LHCN-M2 (cell line): ENCODE data around the gene ACTL7A. TPM values are rescaled to one million over a fixed set of nuclear protein-coding genes. Genes with fewer than 3 reads are reported as not detected.
"Not testable (repeated sequence)": the region's sequence is repeated elsewhere in the genome, so short reads cannot be mapped to it uniquely, and the experiment has no call there.

Experiments used
- DNase-seq: peaks from one replicate; pipeline ENCODE4 v3.0.0-alpha.2; 2012; ENCODE audit warnings: low read depth
- polyA plus RNA-seq: library from polyadenylated mRNA; unstranded; fragments of >200 nt; gene quantifications from one replicate; pipeline ENCODE4 v1.2.1, GENCODE V29; 2012; ENCODE audit warnings: missing spikeins
- total RNA-seq: library from RNA; depleted of rRNA; stranded (reverse); fragments of >200 nt; gene quantifications from 2 replicates; pipeline ENCODE4 v1.2.3, GENCODE V29; 2014; rRNA removed

The ACTL7A gene, protein sequence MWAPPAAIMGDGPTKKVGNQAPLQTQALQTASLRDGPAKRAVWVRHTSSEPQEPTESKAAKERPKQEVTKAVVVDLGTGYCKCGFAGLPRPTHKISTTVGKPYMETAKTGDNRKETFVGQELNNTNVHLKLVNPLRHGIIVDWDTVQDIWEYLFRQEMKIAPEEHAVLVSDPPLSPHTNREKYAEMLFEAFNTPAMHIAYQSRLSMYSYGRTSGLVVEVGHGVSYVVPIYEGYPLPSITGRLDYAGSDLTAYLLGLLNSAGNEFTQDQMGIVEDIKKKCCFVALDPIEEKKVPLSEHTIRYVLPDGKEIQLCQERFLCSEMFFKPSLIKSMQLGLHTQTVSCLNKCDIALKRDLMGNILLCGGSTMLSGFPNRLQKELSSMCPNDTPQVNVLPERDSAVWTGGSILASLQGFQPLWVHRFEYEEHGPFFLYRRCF
- total RNA-seq: not detected in 2 replicates
- not detected for polyA plus RNA-seq

DNA sequence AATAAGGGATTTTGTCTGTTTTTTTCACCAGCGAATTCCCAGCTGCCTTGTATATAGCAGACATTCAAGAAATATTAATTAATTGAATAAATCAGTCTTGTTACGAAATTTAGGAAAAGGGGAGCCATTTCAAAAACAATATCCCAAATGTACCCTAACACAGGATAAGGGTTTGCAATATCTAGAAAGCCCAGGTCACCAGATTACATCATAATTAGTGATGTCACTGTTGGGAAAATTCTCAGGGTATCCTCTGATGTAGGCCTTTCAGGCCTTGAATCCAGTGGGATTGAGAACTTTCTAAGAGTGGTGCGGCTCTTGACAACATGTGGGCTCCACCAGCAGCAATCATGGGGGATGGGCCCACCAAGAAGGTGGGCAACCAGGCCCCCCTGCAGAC is at the start of gene ACTL7A:
TSS of gene ACTL7A (plus strand) at position 270 of the 400 bp plus-strand sequence. CDS start at position 327, 57 bp downstream.
- DNase-seq: no peak

DNA sequence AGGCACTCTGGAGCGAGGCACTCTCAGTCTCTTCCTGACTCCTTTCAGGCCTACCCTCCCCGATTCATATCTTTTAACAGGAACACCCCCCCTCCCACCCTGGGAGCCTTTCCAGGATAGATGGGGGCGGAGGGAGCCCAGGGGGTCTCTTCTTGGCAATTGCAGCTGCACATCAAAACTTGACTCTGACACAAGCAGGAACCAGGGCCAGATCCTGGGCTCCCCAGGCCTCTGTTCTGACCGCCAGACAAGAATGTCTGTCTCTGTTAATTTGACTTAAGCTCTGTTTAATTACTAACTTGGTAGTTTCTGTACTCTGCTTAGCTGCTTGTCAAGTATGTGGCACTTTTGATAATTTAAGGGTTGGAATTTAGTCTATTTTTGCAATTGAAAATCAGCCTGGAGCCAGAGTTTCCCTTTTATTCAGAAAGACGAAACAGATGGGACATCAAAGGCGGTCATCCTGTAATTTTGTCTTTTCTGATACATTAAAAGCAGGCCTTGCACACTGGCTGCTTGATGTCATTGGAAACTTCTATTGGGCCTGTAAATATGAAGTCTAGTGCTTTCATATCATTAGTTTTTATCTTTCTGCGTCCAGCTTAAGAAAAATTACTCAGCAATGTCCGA is 49.6 kb upstream of the ACTL7A start:
- DNase-seq: no peak

DNA sequence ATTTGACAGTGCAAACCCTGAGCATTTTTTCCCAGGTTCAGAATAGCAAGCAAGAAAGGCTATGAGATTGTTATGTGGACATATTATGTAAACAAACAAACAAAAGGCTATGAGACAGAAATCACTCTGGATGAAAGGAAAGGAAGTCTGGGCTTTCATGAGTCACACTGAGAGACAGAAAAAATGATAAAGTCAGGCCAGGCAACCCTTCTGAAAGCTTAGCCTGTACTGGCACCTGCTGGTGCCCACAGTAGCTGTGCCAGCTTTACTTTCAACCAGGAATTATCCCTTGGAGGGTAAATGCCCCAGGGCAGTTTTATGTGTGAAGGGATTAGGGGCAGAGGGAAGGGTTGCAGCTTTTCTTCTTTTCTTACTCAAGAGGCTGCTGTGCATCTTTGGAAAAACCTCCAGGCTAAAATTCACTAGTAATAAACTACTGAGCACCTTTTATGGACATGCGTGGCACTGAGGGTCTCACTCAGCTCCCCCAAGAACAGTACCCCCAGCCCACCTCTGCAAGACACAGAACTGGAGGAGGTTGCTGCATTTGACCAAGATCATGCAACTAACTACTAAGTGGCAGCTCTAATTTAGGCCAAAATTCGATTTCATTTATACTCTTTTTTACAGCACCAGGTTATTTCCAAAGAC is 48.0 kb upstream of the ACTL7A start:
- peak; percentile 70 for DNase-seq

DNA sequence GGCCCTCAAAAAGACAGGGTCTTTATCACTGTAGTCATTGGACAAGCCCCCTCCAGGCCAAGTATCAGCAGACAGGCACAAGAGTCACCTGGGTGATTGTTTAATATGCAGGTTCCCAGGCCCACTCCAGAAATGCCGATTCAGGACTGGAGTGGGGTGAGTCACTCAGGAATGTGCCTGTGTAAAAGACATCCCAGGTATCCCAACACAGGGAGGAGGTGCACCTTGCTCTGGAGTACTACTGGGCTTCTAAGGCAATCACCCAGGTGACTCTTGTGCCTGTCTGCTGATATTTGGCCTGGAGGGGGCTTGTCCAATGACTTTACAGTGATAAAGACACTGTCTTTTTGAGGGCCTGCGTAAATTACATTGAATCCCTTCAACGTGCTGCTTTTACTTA is 46.9 kb upstream of the ACTL7A start:
- DNase-seq: no peak

DNA sequence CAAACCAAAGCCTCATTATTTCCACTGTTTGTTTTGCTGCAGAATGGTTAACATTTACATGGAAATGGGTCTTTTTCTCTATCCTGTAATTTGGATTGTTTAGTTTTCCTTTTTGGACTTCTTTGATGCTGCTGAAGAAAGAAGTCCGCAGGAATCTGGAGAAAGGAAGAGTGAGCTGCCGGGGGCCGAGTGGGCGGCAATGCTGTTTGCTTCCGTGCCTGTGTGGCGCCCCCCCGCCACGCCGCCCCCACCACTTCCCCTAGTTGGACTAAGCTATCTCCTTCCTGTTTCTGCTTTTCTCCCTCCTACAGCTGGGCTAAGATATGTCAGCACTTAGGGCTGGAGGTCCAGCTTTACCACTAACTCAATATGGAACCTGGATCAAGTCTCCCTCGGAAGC is 46.0 kb upstream of the ACTL7A start:
- no peak for DNase-seq

DNA sequence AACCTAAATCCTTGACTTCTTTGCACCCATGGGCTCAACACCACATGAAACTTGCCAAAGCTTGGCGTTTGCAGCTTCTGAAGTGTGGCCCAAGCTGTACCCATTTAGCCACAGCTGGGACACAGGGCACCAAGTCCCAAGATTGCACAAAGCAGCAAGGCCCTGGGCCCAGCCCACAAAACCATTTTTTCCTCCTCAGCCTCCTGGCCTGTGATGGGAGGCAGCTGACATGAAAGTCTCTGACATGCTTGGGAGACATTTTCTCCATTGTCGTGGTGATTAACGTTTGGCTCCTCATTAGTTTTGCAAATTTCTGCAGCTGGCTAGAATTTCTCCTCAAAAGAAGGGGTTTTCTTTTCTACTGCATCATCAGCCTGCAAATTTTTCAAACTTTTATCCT is 38.2 kb upstream of the ACTL7A start:
- no peak for DNase-seq

DNA sequence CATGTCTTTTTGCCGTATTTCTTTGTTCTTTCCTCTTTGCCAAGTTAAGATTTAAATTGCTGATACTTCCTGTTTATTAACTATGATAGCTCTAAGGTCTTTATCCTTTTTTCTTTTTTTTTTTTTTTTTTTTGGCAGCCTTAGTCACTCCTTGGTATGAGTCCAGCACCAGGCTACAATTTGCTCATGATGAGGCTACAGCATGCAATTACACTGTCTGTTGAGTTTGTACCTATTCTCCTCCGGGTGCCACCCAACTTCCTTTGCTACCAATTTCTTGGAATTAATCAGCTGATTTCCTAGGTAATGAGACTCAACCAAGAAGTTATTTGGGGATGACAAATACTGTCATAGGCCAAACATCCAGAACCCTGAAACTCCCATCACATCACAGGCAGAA is 31.8 kb upstream of the ACTL7A start:
- DNase-seq: no peak

DNA sequence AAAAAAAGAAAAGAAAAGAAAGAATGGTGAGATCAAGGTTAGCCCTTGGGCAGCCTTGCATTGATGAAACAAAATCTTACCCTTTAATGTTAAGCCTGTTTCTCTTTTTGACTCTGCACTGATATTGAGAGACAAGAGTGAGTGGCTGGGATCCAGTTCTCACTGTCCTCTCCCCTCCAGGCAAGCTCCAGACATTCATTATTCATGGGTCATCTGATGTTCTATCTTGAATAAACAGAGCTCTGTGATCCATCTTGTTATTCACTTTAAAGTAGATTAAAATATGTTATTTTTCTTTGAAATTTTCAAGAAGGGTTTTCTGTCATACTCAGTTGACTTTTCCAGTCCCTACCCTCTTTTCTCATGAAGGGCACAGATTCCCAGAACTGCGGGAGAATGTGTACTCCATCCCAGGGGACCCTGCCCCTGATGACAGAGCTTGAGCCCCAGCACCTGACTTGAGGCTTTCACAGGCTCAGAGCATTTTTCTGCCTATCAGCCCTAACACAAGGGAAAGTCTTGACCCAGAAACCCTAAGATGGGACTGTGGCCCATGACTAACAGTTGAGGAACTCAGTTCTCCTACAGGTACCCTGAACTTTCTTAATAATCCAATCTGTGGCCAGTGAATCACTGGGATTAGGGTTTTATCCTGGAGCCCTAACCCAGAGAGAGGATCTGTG is 30.4 kb upstream of the ACTL7A start:
- peak; percentile 20 for DNase-seq

DNA sequence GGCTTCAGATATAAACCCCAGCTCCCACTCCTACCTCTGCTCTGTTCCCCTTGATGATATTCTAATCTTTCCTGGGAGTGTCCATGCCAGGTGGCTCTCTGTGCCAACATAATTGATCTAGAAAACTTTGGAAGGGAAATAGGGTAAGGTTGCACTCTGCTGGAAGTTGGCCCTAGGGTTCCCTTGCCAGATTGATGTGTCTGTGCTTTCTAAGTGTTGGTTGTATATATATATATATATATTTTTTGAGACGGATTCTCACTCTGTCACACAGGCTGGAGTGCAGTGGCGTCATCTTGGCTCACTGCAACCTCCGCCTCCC is 29.9 kb upstream of the ACTL7A start:
- DNase-seq: no peak

DNA sequence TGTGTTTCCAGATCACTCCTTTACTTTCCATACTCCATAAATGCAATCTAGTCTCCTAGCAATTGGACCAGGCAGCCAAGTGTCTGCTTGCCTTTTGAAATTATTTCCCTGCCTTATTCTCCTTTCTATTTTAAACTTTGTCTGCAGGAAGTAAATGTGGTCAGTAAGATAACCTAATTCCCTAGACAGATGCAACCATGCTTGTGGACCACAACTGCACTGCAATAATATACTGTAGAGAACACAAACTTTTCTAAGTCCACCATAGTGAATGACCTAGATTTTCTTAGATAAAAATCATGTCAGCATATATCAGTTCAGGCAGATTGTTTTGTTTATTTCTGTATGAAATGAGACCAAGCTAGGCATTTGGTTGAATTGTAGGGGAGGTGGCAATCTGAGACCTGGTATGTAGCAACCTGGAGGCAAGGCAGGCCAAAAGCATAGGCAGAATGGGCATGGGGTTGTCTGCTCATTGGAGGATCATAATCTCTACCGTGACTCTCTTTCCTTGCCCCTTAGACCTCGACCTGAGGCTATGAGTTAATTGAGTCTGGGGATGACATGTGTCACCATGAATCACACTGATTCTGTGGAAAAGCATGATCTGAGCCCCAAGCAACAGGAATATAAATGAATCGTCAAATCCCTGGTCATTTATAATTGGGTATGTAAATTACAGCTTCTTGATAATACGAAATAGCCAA is 27.0 kb upstream of the ACTL7A start:
- DNase-seq: peak; percentile 47

DNA sequence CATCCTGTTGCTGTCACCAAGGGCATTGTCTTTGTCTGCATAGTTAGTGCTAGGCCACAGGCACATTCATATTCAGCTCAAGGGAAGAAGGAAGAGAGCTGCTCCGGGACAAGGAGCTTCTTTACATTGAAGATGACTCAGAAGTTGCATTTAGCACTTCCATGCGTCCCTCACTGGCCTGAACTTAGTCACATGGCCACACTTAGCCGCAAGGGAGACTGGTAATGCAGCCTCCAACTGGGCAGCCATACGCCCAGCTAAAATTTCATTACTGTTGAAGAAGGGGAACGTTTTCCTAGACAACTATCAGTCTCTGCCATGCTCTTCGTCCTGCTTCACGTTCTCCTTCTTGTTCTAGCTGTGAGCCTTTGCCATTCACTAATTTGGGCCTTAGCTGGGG is 26.2 kb upstream of the ACTL7A start:
- DNase-seq: no peak

DNA sequence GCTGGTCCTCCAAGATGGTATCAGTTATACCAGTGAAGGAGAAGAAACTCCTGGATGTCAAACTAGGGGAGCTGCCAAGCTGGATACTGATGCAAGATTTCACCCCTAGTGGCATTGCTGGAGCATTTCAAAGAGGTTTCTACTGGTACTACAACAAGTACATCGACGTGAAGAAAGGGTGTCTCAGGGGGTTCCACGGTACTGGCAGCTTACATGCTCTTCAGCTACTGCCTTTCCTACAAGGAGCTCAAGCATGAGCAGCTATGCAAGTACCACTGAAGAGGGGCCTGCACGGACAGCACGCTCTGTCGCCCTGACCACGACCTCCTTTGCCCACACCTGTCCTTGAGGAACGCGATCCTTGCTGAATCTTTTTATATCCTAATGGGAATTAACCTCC is 25.7 kb upstream of the ACTL7A start:
- no peak for DNase-seq

DNA sequence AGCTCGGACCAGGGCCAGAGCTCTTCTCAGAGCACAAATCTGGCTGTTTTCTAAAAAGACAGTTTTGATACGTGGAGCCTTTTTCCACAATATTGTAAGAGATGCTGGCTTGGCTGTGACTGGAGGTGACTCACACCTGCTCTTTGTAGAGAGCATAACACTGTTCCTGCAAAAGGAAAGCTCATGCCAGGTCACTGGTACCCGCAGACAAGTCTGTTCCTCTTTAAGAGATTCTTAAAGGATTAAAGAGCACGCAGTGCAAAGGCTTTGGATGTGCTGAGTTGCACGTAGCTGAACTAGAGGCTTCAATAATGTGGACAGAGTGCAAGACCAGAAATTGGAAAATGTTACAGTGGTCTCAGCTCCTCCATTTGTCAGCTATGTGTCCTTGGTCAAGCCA is 25.3 kb upstream of the ACTL7A start:
- DNase-seq: no peak

DNA sequence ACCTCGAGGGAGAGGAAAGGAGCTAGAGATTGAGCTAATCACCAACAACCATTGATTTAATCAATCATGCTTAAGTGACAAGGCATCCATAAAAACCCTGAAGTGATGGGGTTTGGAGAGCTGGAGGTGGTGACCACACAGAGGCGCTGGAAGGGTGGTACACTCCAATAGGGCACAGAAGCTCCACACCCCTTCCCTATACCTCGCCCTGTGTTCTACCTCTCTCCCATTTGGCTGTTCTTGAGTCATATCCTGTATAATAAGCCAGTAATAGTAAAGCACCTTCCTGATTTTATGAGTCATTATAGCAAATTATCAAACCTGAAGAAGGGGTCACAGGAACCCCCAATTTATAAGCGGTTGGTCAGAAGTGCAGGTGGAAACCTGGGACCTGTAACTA is 24.5 kb upstream of the ACTL7A start:
- DNase-seq: no peak

DNA sequence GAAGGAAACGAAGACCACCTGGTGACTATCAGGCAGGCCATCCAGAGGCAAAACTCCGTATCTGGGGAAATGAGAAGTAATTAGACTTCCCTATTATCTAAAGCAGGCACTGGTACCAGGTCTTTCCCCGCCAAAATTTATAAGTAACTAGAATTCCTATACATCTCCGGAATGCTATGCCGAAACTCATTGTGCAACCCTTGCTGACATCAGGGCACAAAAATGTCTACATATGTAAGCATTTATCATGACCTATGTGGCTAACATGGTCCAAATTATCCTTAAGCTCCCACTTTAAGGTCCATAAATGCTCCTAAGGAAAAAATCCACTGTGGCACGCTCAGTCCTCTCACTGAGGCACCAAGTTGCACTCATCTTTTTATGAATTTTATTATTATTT is 24.0 kb upstream of the ACTL7A start:
- no peak for DNase-seq

DNA sequence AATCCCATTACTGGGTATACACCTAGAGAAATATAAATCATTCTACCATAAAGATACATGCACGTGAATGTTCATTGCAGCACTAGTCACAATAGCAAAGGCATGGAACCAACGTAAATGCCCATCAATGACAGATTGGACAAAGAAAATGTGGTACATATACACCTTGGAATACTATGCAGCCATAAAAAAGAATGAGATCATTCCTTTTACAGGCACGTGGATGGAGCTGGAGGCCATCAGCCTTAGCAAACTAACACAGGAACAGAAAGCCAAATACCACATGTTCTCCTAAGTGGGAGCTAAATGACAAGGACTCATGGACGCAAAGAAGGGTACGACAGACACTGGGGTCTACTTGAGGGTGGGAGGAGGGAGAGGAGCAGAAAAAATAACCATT is 22.5 kb upstream of the ACTL7A start:
- not testable (repeated sequence) for DNase-seq

DNA sequence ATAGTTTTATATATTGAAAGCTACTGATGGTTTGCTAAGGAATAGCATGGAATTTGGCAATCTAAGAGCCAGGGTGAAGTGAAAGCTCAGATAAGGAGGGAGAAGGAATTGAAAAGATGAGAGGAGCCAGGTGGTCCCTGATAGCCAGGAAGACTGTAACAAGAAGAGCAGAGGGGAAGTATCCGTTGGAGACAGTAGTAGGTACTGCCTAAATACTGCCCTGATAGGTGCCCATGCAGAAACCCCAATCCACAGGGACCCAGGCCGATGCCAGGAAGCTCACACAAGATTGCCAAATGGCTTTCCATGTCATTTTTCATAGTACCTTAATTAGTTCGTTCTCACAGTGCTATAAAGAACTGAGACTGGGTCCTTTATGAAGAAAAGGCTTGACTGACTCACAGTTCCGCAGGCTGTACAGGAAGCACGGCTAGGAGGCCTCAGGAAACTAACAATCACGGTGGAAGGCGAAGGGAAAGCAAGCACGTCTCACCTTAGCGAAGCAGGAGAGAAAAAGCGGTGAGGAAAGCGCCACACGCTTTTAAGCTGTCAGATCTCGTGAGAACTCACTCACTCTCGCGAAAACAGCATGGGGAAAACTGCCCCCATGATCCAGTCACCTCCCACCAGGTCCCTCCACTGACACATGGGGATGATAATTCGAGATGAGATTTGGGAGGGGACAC is 19.3 kb upstream of the ACTL7A start:
- no peak for DNase-seq

DNA sequence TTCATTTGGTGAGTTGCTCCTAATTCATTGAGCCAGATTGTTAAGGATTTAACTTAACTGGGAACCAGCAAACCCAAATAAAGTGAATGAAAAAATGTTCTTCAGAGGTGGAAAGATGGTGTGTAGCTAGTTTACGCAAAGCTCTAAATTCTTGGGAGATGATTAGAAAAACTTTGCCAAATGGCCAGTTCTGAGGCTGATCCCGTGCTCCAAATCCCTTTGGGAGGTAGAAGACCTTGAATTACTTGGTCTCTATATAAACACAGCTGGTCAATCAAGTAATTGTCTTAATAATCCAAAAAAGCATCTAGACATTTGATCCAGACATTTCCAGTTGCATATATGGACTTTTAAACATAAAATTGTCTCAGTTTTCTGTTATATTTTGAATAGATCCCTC is 17.7 kb upstream of the ACTL7A start:
- no peak for DNase-seq

DNA sequence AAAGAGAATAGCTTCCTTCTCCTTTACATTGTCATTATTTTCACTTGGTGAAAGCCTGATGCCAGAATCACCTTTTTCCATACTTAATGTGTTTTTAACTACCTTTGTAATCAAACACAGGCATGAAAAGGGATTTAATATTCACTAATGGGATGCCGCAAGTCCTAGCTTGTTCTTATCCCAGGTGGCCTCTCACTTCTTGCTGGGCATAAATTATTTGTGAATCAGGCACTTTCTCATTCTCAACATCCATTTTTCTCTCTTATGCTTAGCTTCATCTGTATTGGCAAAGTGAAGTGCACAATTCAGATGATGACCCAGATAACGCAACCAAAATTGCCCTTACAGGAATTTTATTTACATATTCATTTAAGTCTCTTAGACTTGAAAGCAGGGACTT is 17.2 kb upstream of the ACTL7A start:
- DNase-seq: no peak

DNA sequence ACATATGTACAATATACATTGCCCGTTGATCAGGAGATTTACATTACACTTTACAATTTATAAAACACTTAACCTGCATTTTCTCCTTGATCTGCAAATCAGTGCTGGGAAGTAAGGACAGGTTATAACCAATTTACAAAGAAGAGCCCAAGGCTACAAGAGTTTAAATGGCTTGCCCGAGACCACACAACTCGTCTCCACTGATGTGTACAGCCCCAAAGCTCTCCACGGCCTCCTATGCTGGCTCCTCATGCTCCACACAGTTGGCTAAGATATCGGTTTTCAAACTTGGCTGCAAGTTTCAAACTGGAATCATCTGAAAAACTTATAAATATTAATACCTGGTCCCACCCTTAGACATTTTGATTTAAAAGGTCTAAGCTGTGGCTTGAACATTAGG is 16.6 kb upstream of the ACTL7A start:
- DNase-seq: no peak

DNA sequence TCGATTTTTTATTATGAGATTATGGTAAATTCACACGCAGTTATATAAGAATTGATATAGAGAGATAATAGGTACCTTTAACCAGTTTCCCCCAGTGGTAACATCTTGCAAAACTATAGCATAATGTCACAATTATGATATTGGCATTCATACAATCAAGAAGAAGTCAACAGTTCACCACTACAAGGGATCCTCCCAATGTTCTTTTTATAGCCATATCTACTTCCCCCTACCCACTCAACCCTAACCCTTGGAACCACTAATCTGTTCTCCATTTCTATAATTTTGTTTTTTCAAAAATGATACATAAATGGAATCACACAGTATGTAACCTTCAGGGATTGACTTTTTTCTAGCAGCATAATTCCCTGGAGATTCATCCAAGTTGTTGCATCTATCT is 16.1 kb upstream of the ACTL7A start:
- no peak for DNase-seq
